ENCODE data around the gene LSR. TPM values are rescaled to one million over a fixed set of nuclear protein-coding genes. Genes with fewer than 3 reads are reported as not detected.

Gene LSR
- total RNA-seq, 1 experiment from 2014 or later = 152 TPM

- H3K27me3 Mint-ChIP-seq (ENCODE audit: low read depth) = peaks cover 8% of the 10 kb centered on the region
Measured at GRCh38 chr19:35295792-35296462, 47.1 kb downstream of the LSR start.

More at GRCh38 chr19:35295792-35296462, 47.1 kb downstream of the LSR start:
- Histone ChIP-seq H3K4me1 (ENCODE audit: insufficient read depth, low read length) (no peaks in the 10 kb centered on the region), H2BK15ac (ENCODE audit: low read depth, low read length) (no peak overlapping the region), H3K9ac (ENCODE audit: extremely low read depth, insufficient read length, low read length) (no peak overlapping the region), H2BK20ac (ENCODE audit: low read depth, low read length, poor library complexity, severe bottlenecking) (no peak overlapping the region), H3K27me3 (ENCODE audit: insufficient read depth, low read length) (no peaks in the 10 kb centered on the region), H2AK5ac (ENCODE audit: insufficient read length, low read length) (no peak overlapping the region), H3K79me1 (ENCODE audit: insufficient read depth, low read depth, low read length, poor library complexity, severe bottlenecking) (no peaks in the 10 kb centered on the region), H4K91ac (ENCODE audit: insufficient read length, low read depth, low read length) (no peak overlapping the region), H3K23me2 (ENCODE audit: insufficient read length, low read depth, low read length, poor library complexity, severe bottlenecking) (no peaks in the 10 kb centered on the region), H4K5ac (ENCODE audit: insufficient read length, low read depth, low read length) (no peak overlapping the region), H3K4me2 (ENCODE audit: insufficient read depth, insufficient read length, low read length) (no peak overlapping the region), H3K79me2 (ENCODE audit: insufficient read depth, low read length) (no peaks in the 10 kb centered on the region), H2BK12ac (ENCODE audit: insufficient read length, low read depth, low read length) (no peak overlapping the region), H3K4ac (ENCODE audit: low read depth, low read length) (no peak overlapping the region), H2BK5ac (ENCODE audit: insufficient read length, low read length) (no peak overlapping the region), H3K23ac (ENCODE audit: insufficient read length, low read depth, low read length) (no peak overlapping the region), H4K8ac (replicated peaks; ENCODE audit: insufficient read length, low read depth, low read length) (no peak overlapping the region), H3T11ph (ENCODE audit: low read length) (no peak overlapping the region), H3K18ac (ENCODE audit: insufficient read length, low read depth, low read length) (no peak overlapping the region), H4K20me1 (ENCODE audit: control insufficient read depth, insufficient read depth, insufficient read length) (no peaks in the 10 kb centered on the region), H3K9me3 (ENCODE audit: control insufficient read depth, low read depth, low read length) (no peaks in the 10 kb centered on the region), H3K27ac (ENCODE audit: insufficient read length, low read depth, low read length) (no peak overlapping the region), H3K56ac (ENCODE audit: insufficient read length, low read depth, low read length) (no peak overlapping the region), H2BK120ac (ENCODE audit: low read depth, low read length, poor library complexity, severe bottlenecking) (no peak overlapping the region), H3K14ac (ENCODE audit: insufficient read depth, low read length) (no peak overlapping the region), H2AFZ (ENCODE audit: low read length) (no peak overlapping the region)
- Mint-ChIP-seq H3K9me3 (no peaks in the 10 kb centered on the region), H3K4me1 (peaks cover 12% of the 10 kb centered on the region in 2 experiments), H3K4me3 (no peak overlapping the region), H3K27ac (no peak overlapping the region), H3K36me3 (ENCODE audit: insufficient read depth in 1 of 3, low read depth in 3 of 3) (no peaks in the 10 kb centered on the region)
- peak; percentile 62 for DNase-seq
- WGBS (ENCODE audit: extremely low coverage, insufficient read length, low lambda C conversion rate) = no CpG with 5 or more reads among the region's 24 CpGs
- no peak for TF ChIP-seq CTCF (conservative IDR thresholded peaks at IDR 0.05)
